ENCODE measurements around the gene HDAC11.

- TF ChIP-seq CTCF (IDR thresholded peaks at IDR 0.05 in 2 of 3, conservative IDR thresholded peaks at IDR 0.05 in 1 of 3; ENCODE audit: control insufficient read depth in 2 of 3, extremely low read depth in 1 of 3, insufficient read depth in 1 of 3, low read depth in 3 of 3, low read length in 3 of 3) (no peak), POLR2A (IDR thresholded peaks at IDR 0.05; ENCODE audit: low read depth, low read length) (no peak), EP300 (IDR thresholded peaks at IDR 0.05; ENCODE audit: borderline replicate concordance in 1 of 2, control insufficient read depth in 1 of 2, low read depth in 2 of 2, low read length in 2 of 2) (no peak), RFX5 (IDR thresholded peaks at IDR 0.05; ENCODE audit: low read depth, low read length) (no peak), EGR1 (IDR thresholded peaks at IDR 0.05; ENCODE audit: borderline replicate concordance in 1 of 2, low read depth in 2 of 2, low read length in 2 of 2) (no peak), REST (IDR thresholded peaks at IDR 0.05; ENCODE audit: low read depth, low read length) (no peak), TCF7 (IDR thresholded peaks at IDR 0.05; ENCODE audit: borderline replicate concordance) (no peak), ZNF592 (IDR thresholded peaks at IDR 0.05) (no peak), SMAD5 (IDR thresholded peaks at IDR 0.05; ENCODE audit: low read depth) (no peak)
Observed at GRCh38 chr3:13459605-13460340, 20.3 kb upstream of the HDAC11 start.
